GM19468 (cell line): ENCODE results near the gene SLCO1C1.

Experiments used
- ATAC-seq: cut with Tn5 transposase; IDR thresholded peaks from one replicate; pipeline ENCODE4 v1.9.1; 2021; ENCODE audit warnings: mild to moderate bottlenecking, moderate library complexity, moderate number of reproducible peaks; ENCODE audit not compliant: unreplicated experiment; ENCODE audit errors: extremely low read depth

Gene SLCO1C1

GRCh38 chr12:20792971-20793370 lies 97.8 kb downstream of the SLCO1C1 start:
- no peak for ATAC-seq

GRCh38 chr12:20798554-20798953 lies 103.4 kb downstream of the SLCO1C1 start:
- no peak for ATAC-seq

- ATAC-seq: no peak
These were observed 105.0 kb downstream of the SLCO1C1 start for GRCh38 chr12:20800160-20800559.

DNA sequence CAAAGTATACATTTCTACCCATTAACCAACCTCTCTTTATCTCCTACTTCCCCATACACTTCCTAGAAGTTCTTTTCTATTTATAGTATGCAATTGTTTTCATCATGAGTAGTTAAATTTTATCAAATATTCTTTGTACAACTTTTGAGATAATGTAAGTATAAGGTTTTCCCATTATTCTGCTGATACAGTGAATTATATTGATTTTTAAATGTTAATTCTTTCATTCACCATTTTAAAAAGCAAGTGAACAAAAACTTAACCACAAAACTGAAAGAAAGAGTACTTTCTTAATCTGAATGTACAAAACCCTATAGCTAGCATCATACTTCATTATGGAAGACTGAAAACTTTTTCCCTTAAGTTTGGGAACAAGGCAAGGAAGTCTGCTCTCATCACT lies 105.9 kb downstream of the SLCO1C1 start:
- ATAC-seq: no peak
